ENCODE results near the gene OR4N2.
"Not testable (repeated sequence)": the region's sequence is repeated elsewhere in the genome, so short reads cannot be mapped to it uniquely, and the experiment has no call there.

GRCh38 chr14:19785848-19786247 lies 17.7 kb upstream of the OR4N2 start:
- TF ChIP-seq CTCF, POLR2A (IDR thresholded peaks at IDR 0.05): not testable (repeated sequence)

Measured in heart left ventricle (tissue), 13 donors.